GM18507 (cell line): ENCODE data around the gene KIF14.

Source experiments
- DNase-seq: peaks from one replicate; pipeline ENCODE4 v3.0.0; 2011; ENCODE audit warnings: low read depth; ENCODE audit not compliant: insufficient read length; ENCODE audit errors: extremely low spot score
- FAIRE-seq: peaks from 2 replicates; lab custom pipeline; 2011; peaks lifted over from hg19 to GRCh38; lab: Jason Lieb, UNC

KIF14 gene

GRCh38 chr1:200505257-200505656 lies 115.3 kb downstream of the KIF14 start:
- DNase-seq (no peak), FAIRE-seq (no peak)
